K562 (cell line): Measurements from ENCODE around the gene TCHP. TPM values are rescaled to one million over a fixed set of nuclear protein-coding genes. Genes with fewer than 3 reads are reported as not detected.

Experiments
- HNRNPLL ChIP-seq: fragments of 200-400 bp; formaldehyde crosslinking; IDR thresholded peaks from 2 replicates; pipeline ENCODE4 v1.6.1; 2017; ENCODE audit warnings: low read length, low read depth, mild to moderate bottlenecking; ENCODE audit not compliant: poor library complexity, severe bottlenecking
- RFX5 ChIP-seq: IDR thresholded peaks from 2 replicates; pipeline ENCODE4 v1.6.1; 2011; ENCODE audit warnings: low read depth, mild to moderate bottlenecking, improper control_type of control experiment, low read length
- ZKSCAN8 ChIP-seq: fragments of 200-800 bp; sonication (Bioruptor generic); IDR thresholded peaks from 2 replicates; pipeline ENCODE4 v1.6.1; 2016; ENCODE audit warnings: missing genetic modification characterization, missing compliant biosample characterization
- polyA plus RNA-seq, 8 experiments: library from polyadenylated mRNA; depleted of rRNA in 4 of 8; stranded (reverse) in 5 of 8; unstranded in 3 of 8; fragments of >200 nt; fragmentation: Nextera tagmentation in 2 of 8; fragmentation: Illumina TruSeq in 1 of 8; extraction: Ambion mirVana in 2 of 8; extraction: Trizol in 1 of 8; gene quantifications; 2 replicates each; pipeline versions ENCODE4 v1.2.1 to v1.2.3, GENCODE V29; 2011 to 2014; ENCODE audit warnings: inconsistent platforms in 1 of 8, missing spikeins in 1 of 8
- total RNA-seq, 7 experiments: library from RNA; depleted of rRNA in 6 of 7; stranded (reverse); fragments of >200 nt in 6 of 7; fragmentation: Illumina TruSeq in 2 of 7; extraction: Trizol in 2 of 7; gene quantifications; 2 replicates each; pipeline versions ENCODE4 v1.2.1 to v1.2.3, GENCODE V29; 2011 to 2021; ENCODE audit warnings: low replicate concordance in 1 of 7
- TF ChIP-seq, protein P1 (sequence below): sonication (generic); formaldehyde crosslinking; IDR thresholded peaks from 2 replicates; pipeline ENCODE4 v1.8.1; 2023; ENCODE audit warnings: mild to moderate bottlenecking, missing genetic modification reagents
- TF ChIP-seq, protein P2 (sequence below), 2 experiments: IDR thresholded peaks; 2 replicates each; pipeline ENCODE4 v1.6.1; 2012; ENCODE audit warnings: improper control_type of control experiment in 2 of 2, low read depth in 2 of 2, low read length in 2 of 2, borderline replicate concordance in 1 of 2
- TF ChIP-seq, protein P3 (sequence below): sonication (generic); formaldehyde crosslinking; IDR thresholded peaks from 2 replicates; pipeline ENCODE4 v1.8.0; 2022; ENCODE audit warnings: missing genetic modification reagents, mild to moderate bottlenecking, borderline replicate concordance

TCHP gene
- total and polyA plus RNA-seq, 9 of the 15 experiments (the other 6 are each of a cell fraction or from before 2014, with no cell fraction given): 3.4 to 30.4 (median 19.7) TPM

DNA sequence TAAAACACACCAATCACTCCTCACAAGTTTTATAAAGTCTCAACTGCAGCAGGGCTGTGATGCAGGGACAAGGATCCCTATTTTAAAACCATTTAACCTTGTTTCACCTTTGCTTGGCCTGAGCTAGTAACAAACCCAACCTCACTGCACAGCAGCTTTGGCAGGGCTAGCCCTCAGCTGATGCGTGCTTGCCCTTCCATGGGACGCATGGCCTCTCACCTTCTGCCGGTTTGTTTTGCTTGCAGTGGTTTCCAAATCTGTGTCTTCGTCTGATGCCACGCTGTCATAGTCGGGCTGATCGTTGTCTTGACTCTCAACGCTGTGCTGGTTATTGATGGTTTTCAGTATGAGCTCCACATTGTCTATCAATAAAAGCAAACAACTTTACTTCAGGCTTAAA is 52.8 kb downstream of the TCHP start (continued):
- TF ChIP-seq, protein P1, sequence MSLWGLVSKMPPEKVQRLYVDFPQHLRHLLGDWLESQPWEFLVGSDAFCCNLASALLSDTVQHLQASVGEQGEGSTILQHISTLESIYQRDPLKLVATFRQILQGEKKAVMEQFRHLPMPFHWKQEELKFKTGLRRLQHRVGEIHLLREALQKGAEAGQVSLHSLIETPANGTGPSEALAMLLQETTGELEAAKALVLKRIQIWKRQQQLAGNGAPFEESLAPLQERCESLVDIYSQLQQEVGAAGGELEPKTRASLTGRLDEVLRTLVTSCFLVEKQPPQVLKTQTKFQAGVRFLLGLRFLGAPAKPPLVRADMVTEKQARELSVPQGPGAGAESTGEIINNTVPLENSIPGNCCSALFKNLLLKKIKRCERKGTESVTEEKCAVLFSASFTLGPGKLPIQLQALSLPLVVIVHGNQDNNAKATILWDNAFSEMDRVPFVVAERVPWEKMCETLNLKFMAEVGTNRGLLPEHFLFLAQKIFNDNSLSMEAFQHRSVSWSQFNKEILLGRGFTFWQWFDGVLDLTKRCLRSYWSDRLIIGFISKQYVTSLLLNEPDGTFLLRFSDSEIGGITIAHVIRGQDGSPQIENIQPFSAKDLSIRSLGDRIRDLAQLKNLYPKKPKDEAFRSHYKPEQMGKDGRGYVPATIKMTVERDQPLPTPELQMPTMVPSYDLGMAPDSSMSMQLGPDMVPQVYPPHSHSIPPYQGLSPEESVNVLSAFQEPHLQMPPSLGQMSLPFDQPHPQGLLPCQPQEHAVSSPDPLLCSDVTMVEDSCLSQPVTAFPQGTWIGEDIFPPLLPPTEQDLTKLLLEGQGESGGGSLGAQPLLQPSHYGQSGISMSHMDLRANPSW (CRISPR knock-in tag): no peak
- TF ChIP-seq RFX5 (no peak), ZKSCAN8 (no peak), HNRNPLL (no peak)
- TF ChIP-seq, protein P2, sequence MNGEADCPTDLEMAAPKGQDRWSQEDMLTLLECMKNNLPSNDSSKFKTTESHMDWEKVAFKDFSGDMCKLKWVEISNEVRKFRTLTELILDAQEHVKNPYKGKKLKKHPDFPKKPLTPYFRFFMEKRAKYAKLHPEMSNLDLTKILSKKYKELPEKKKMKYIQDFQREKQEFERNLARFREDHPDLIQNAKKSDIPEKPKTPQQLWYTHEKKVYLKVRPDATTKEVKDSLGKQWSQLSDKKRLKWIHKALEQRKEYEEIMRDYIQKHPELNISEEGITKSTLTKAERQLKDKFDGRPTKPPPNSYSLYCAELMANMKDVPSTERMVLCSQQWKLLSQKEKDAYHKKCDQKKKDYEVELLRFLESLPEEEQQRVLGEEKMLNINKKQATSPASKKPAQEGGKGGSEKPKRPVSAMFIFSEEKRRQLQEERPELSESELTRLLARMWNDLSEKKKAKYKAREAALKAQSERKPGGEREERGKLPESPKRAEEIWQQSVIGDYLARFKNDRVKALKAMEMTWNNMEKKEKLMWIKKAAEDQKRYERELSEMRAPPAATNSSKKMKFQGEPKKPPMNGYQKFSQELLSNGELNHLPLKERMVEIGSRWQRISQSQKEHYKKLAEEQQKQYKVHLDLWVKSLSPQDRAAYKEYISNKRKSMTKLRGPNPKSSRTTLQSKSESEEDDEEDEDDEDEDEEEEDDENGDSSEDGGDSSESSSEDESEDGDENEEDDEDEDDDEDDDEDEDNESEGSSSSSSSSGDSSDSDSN (IDR thresholded peaks at IDR 0.05; ENCODE audit: borderline replicate concordance in 1 of 2, low read depth in 2 of 2, low read length in 2 of 2): no peak
- TF ChIP-seq, protein P3, sequence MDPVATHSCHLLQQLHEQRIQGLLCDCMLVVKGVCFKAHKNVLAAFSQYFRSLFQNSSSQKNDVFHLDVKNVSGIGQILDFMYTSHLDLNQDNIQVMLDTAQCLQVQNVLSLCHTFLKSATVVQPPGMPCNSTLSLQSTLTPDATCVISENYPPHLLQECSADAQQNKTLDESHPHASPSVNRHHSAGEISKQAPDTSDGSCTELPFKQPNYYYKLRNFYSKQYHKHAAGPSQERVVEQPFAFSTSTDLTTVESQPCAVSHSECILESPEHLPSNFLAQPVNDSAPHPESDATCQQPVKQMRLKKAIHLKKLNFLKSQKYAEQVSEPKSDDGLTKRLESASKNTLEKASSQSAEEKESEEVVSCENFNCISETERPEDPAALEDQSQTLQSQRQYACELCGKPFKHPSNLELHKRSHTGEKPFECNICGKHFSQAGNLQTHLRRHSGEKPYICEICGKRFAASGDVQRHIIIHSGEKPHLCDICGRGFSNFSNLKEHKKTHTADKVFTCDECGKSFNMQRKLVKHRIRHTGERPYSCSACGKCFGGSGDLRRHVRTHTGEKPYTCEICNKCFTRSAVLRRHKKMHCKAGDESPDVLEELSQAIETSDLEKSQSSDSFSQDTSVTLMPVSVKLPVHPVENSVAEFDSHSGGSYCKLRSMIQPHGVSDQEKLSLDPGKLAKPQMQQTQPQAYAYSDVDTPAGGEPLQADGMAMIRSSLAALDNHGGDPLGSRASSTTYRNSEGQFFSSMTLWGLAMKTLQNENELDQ (CRISPR knock-in tag): no peak
